NCI-H1694 treated with DMSO at 0.1 percent for 48 hours (cell line): ENCODE results near the gene TRIM5.

Experiments
- DNase-seq: peaks from one replicate; lab custom pipeline; 2025; lab: John Stamatoyannopoulos, UW

Gene TRIM5

GRCh38 chr11:5624489-5625279 is 60.2 kb downstream of the TRIM5 start, which contains the start of gene TRIM34:
Gene TRIM34, plus strand, starts transcription at chr11:5625001. Its CDS starts 7,331 bp downstream, at chr11:5632332.
- DNase-seq, result no peak

- no peak for DNase-seq
Measured at GRCh38 chr11:5622802-5623201, 62.1 kb downstream of the TRIM5 start.

- DNase-seq, result no peak
Measured at GRCh38 chr11:5621580-5621979, 63.3 kb downstream of the TRIM5 start.

- no peak for DNase-seq
Measured at GRCh38 chr11:5620651-5621521, 64.0 kb downstream of the TRIM5 start.

- DNase-seq, result no peak
Measured at GRCh38 chr11:5618807-5619206, 66.1 kb downstream of the TRIM5 start.
